ENCODE data around the gene SCTR.

Gene SCTR

DNA sequence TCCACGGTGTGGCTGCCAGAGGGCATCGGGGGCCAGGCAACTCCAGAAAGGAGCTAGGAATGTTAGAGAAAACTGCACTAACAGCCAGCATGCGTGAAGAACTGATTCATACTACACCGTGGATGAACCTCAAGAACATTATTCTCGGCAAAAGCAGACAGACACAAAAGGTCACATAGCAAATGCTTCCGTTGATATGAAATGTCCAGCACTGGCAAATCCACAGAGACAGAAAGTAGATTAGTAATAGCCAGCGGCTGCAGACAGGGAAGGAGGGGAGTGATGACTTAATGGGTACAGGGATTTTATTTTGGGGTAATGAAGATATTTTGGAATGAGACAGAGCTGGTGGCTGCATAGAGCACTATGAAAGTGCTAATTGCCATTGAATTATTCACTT, 37.4 kb downstream of the SCTR start:
- no peak for DNase-seq

DNA sequence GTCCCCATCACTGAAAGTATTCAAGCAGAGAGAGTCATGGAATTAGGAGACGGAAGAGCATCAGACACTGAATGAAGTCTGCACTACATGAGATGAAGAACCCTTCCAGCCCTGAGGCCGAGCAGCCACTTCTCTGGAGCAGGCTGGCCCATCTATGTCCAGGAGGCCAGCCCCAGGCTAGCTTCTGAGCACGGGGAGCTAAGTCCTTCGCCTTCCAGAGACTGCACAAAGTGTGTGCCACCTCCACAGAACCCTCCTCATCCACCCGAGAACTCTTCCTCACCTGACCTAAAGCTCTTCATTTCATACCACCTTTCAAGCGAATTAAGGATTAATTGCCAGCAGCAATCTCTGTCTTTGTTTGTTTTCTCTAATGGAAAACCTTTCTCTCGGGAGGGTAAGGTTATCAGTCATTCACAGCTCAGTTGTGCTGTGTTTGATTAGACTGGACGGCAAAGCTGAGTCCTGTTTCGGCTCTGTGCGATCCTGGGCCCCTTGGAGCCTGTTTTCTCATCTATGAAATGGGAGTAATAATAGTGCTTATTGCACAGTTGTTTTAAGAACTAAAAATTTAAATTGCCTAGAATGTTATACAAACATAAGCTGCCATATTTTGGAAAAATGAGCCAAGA, 38.0 kb downstream of the SCTR start:
- no peak for DNase-seq

DNA sequence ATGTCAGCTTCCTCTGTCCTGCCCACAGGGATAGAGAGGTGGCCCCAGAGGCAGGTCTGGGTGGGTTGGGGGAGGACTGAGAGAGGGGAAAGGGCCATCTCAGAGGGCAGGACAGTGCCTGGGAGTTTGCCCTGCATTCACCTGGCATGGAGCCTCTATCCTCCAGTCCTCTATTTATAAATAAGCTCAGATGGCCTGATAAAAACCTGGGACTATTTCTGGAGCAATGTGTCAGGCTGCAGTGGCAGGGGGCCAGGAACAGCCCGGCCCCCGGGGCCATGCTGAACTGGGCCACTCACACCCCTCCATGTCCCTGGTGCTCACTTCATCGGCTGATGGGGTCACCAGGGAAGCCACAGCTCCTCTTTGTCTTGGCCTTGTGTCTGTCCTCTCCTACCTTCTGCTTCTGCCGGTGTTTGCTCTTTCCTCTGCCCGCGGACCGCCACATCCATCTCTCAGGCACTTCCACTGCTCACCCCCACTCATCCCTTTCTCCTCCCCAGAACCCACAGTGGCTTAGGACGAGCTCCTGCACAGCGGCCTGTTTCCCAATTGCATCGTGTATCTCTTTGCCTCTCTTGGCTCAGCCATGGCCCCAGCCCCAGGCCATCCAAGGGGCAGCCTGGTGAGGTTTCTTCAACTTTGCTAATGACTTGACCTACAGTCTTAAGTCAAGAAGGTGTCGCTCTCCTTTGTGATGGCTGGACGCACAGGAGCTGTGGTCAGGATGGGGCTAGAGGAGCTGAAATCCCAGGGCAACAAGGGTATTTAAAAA, 38.8 kb downstream of the SCTR start:
- no peak for DNase-seq

DNA sequence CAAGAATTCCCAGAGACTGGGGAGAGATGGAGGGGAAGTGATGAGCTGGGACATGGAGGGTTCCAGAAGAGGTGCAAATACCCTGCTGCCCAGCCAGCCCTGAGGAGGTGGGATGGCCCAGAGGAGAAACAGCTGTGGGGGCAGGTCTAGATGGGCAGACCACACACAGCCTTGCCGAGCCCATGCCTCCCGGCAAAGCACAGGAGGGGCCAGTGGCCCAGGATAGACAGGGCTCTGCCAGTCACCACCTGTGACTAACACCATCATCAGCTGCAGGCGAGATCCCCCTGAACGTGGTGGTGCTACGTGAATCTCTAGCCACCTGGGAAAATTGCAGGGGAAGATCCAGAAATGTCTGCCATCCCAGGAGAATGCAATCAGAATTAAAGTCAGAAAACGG, 39.4 kb downstream of the SCTR start:
- no peak for DNase-seq

DNA sequence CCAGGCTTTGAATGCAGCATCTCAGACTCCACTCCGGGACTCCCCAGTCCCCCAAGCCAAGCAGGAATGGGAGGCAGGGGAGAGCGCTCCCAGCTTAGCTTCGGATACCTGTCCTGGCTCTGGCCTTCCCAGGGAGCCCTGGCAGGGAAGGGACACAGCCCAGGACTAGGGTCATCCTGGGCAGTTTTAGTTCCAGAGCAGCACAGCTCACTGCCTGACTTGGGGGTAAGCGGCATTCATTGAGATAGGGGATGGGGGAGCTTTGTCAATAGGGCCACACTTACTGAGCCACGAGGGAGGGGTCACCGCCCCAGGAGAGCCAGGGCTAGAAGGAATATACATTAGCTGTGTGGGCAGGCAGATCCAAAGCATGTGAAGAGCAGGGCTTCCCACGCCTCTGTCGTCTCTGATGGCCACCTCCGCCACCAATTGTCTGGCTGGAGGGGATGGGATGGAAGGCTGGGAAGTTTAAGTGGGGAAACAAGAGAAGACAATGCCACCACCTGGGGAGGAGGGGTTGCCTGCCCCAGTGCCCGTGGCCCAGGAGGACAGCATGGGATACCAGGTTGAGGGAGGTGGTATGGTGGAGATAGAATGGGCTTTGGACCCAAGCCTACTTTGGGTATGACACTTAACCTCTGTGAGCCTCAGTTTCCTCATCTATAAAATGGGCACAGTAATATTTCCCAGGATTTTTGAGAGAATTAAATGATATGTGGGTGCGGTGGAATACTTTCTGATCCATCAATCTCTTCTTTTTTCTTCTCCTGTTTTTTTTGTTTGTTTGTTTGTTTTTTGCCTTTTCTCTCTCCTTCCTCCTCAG, 40.2 kb downstream of the SCTR start:
- DNase-seq: no peak

DNA sequence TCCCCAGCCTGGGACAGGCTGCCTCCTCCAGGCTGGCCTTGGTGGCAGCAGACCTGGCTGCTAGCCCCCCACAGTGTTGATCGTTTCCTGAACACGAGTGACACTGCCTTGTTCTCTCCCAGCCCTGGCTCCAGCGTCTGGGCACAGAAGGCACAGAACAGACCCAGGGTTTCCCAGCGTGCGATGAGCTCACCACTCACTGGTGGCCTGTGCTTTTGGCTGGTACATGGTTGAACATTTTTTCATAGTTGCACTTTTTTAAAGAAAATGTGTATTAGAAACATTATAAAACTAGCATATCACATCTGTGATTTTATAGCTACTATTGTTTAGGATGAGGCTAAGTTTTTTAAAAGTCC, 40.9 kb downstream of the SCTR start:
- no peak for DNase-seq

DNA sequence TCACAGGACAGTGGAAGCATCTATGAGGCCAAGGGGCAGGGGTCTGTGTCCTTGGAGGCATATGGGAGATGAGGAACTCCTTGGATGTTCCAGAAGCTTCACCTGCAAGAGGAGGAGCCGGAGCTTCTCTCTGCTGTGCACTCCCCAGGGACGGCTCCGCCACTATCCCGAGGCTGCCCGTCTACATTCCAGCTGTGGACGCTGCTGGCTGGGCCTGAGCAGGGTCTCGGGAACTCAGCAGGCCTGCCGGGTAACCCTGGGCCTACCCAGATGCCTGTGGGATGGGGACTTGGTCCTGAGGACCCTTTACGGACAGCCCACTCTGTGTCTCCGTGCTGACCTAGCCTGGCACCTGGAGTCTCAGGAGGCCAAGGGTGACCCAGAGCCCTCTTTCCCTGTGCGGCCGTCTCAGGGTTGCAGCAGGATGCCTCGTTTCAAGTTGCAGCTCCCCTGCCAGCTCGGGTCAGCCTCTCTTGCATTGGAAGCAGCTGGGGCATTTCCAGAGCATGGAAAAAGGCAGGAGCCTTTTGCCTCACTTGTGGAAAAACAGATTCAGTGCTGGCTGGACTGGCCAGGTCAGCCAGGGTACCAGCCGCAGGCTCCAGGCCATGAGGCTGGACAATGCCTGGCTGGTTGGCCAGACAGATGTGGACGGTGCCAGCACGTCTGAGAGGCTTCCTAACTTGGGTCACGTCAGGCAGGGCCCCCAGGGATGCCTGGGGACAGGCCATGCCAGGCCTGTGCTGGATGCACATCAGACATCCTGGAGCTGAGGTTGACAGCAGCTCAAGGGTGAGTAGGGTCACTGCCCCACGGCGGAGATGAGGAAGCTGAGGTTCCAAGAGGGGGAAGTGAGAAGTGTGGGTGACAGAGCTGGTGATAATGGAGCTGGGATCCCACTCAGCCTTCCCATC, 41.5 kb downstream of the SCTR start:
- no peak for DNase-seq

DNA sequence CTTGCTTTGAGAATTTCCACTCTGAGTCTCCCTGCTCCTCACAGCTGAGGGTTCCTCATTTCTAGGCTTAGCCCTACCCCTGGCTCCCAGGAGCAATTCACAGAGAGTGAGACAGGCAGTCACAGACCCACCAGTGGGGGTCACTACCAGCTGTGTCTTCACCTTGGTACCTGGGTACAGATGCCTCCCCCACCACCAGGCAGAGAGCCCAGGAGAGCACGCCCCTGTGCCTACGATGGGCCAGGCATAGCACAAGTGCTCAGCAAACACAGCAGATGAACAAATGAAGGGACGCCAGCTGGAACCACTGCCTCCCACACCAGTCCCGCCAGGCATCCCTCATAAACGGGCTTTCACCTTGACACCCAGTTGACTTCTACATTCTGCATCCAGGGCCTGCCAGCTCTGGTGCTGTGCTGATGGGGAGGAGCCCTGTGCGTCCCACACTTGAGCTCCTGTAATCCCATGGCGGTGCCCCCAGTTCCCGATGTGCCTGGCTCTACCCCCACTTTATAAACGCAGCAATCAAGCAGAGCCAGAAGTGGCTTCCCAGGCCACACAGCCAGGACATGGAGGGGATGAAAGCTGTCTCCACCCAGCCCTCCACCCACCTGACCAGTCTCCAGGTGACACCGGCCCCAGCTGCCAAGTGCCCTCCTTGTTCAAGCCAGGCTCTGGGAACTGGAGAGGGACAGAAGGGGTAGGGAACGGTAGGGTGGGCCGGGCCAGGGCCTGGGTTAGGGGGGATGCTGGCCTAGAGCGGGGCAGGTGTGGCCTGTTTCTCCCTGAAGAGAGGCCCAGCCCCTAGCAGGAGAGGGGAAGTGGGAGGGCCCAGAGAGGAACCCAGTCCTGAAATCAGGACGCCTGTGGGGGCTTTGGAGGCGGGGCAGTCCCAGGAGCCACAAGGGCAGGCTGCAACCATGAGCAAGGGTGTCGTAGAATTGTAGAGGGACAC, 42.5 kb downstream of the SCTR start:
- no peak for DNase-seq

DNA sequence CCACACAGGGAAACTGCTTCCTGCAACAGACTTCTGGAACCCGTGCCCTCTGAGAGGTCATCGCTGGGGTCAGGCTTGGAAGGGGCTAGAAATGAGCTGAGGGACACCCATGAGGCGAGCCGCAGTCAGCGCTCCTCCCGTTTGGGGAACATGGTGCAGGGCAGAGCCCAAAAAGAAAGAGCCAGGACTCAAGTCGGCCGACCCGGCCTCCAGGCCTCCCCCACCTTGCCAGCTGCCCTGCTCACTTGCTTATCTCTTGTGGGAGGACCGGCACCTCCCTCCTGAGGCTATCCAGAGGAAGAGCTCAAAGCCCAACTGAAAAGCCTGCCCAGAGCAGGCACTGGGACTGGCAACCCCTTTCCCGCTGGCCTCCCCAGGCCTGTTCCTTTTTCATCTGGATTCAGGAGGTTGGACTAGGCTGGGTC, 43.6 kb downstream of the SCTR start:
- no peak for DNase-seq

DNA sequence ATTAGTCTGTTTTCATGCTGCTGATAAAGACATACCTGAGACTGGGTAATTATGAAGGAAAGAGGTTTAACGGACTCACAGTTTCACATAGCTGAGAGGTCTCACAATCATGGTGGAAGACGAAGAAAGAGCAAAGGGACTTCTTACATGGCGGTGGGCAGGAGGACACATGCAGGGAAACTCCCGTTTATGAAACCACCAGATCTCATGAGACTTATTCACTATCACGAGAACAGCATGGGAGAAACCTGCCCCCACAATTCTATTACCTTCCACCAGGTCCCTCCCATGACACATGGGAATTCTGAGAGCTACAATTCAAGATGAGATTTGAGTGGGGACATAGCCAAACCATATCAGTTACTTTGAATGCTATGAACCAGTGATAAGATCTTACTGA, 44.1 kb downstream of the SCTR start:
- no peak for DNase-seq

DNA sequence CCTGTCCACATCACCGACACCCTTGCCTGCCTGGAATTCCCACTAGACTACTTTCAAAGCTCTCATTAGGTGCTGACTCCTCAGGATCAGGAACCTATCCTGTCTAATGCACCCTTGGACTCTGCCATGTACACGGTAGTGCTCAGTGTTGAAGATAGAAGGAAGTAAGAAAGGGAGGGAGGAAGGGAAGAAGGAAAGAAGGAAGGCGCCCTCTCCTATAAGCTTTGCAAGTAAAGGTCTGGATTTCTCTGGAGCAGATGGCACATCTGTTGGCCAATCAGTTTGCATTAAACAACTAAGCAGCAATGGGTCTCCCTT, 45.3 kb downstream of the SCTR start:
- DNase-seq: no peak

DNA sequence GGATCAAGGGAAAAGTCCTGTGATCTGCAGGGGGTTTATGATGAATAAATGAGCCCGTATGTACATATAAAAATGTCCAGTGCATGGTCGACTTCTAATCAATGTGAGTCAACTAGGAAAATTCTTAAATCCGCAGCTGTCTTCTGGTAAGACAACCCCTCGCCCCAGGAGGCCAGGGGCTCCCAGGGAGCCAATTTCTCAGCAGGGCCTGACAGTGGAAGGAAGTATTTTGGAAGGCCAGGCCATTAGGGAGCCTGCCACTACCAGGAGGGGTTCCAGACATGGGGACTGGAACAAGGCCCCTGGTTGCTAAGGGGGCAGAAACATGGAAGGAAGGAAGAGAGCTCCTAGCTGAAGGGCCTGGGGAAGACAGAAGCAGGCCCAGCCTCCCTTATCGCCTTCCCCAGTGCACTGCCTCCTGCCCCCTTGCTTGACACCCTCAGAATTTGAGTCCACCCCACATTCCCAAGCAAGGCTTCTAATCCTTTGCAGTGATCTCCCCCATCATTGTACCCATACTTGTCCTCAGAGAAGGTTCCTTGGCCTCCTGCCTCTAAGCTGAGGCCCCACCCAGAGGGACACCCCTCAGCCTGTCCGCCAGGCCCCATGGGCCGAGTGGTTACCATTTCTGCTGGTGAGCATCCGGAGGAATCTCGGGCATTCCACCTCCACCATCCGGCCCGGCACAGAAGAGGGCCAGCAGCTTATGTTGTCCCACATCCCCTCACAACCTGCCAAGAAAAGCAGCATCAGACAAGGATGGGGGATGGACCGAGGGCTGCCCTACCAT, 45.9 kb downstream of the SCTR start:
- DNase-seq: no peak

DNA sequence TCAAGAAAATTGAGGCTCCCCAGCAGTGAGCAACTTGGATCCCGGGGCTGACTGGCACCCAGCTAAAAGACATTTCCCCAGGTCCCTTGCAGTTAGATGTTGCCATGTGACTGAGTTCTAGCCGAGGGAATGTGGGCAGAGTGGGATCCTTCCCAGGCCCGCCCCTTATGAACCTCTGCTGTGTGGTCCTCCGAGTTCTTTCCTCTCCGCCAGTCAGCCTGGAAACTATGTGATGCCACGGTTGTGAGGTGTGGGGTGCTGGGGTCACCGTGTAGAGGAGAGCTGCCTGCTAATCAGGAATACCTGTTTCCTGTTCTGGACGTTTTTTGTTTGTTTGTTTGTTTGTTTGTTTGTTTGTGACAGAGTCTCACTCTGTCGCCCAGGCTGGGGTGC, 47.2 kb downstream of the SCTR start:
- DNase-seq: no peak

DNA sequence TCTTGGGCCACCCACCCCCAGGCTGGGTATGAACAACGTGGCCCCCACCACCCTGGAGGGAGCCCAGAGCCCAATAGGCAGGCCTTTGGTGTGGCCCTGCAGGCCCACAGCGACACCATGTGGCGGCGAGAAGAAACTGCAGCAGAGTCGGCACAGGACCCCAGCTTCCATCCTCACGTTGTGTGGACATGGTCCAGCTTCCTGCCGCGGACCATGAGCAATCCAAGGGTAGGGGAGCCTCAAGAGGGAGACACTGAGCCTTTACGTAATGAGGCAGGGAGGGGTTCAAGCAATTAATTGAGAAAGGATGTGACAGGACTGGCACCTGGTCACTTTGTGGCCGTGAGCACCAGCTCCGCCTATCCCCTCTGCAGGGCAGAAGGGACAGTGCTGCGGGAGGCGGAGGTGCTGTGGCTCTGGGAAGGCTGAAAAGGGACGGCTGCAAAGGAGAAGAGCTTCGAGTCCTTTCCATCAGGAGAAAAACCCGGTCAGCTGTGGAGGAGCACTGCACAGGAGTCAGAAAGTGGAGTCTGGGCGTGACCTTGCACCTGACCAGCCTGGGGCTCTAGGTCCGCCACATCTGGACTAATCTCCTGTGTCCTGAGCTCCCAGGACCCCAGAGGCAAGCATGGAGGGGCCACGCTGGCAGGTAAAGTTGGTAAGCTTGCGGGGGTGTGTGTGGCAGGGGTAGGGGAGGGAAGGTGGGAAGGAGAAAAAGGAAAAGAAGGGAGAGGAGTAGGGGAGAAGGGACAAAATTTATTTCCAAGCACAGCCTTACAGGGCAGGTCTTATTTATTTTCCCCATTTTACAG, 47.8 kb downstream of the SCTR start:
- peak; percentile 36 for DNase-seq

DNA sequence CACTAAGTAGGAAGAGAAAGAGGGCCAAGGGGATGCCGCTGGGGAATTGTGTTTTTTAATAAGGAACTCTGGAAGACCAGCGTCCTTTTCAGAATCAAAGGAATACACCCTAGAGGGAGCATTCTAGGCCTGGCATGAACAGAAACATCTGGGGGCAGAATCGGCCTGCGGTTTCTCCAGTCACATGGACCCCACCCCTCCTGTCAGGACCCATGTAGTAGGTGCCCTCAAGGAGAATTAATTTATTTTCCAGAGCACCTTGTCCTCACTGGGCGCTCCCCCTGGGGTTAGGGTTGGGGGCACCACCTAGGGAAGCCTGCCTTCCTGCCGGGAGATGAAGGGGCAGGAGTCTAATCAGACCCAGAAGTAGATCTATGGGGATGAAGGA, 48.4 kb downstream of the SCTR start:
- DNase-seq: no peak

DNA sequence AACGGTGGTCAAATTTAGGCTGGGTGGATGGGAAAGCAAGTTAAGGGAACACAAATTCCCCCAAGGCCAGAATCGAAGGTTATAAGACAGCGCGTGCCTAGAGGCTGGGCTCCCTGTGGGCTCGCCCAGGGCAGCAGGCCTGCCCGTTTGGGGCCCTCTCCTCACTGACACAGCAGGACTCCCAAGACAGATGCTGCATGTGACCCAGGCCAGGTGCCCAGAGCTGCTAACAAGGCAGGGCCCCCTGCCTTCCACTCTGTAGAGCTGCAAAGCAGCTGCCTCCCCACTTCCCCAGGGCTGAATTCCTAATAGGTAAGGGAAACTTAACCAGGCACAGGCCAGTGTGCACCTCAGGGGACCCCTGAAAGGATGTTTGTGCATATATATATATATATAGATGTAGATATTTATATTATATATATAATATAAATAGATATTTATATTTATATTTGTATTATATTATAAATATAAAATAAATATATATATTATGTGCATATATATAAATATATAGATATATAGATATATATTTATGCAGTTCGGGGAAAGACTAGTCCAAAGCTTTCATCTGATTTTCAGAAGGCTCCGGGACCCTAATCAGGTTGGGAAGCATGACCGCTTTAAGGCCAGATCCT, 48.9 kb downstream of the SCTR start:
- no peak for DNase-seq

DNA sequence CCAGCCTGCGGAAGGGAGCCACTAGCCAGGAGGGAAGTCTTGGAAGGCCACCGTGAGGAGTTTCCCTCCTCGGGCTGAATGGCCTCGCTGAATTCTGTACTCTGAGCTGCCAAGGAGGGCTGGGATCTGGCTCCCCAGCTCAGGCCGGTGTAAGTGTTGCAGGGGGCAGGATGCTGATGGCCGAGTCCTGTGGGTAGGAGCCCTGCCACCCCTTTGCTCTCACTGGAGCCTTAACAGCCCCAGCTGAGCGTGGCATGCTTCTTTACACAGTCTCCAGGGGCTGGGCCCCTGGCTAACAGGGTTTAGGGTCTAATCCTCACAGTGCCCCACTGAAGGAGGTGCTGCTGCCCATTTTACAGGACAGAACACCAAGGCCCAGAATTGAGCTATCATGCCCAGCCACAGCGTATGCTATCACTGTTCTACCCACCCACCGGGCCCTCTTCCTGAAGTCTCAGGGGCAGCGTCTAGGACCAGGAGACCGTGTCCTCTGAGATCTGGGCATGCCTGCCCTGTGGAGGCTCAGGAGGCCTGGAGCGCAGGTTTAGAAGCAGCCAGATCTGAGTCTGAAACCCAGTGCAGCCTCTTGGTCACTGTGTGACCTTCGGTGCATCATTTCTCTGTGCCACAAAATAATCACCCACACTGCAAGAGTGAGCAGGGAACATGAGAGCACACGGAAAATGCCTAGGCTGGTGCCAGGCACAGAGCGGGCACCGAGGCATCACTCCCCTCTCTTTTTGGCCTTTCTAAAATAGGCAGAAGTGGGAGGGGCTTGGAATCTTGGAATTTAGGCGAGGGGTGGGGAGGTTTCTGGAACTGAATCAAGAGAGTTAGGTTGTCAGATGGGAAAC, 49.7 kb downstream of the SCTR start:
- DNase-seq: no peak

DNA sequence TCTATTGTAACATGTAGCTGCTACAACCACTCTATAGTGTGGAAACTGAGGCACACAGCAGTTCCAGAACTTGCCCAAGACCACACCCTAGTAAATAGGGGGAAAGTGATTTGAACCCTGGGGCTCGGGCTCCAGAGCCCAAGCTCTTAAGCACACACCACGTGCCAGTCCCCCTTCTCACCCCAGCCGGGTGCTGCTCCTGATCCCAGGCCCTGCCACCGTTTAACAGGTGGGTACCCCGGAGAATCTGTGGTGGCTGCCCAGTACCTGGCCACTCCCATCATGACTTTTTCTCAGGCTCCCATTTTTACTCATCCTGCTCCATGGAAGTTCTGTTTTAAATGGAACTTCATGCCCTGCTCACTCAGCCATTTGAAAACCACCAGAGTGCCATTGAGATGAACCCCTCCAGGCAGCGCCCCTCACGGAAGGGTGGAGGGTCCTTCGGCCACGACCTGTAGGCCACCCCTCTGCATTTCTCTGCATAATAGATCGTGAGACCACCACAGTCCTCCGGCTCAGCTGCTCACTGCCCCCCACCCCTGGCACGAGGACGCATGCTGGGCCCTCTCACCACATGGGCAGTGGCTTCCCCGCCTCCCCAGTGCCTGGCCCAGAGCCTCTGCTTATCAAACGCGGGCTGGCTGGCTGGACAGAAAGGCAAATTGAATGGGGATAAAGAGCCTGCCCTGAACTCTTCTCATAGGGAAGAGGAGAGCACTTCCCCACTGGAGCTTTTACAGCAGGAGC, 50.5 kb downstream of the SCTR start:
- no peak for DNase-seq

All from NCI-H2081 treated with DMSO at 0.1 percent for 48 hours (cell line).